GM21381 (cell line): Measurements from ENCODE around the gene RGP1.

Experiments
- ATAC-seq: cut with Tn5 transposase; IDR thresholded peaks from one replicate; pipeline ENCODE4 v1.9.1; 2021; ENCODE audit warnings: mild to moderate bottlenecking, moderate library complexity; ENCODE audit not compliant: unreplicated experiment

Gene RGP1

GRCh38 chr9:35748858-35749514, at the start of gene RGP1, which contains the start of gene GBA2:
Gene RGP1 (plus strand): TSS chr9:35749287. CDS start chr9:35749756, 469 bp downstream.
Gene GBA2 (minus strand): TSS chr9:35749228. CDS start chr9:35748704, 524 bp downstream.
- peak; percentile 74 for ATAC-seq

GRCh38 chr9:35700031-35700430, 49.1 kb upstream of the RGP1 start:
- ATAC-seq: no peak

- no peak for ATAC-seq
Measured at GRCh38 chr9:35700942-35701341, 48.1 kb upstream of the RGP1 start.

- ATAC-seq: no peak
Measured at GRCh38 chr9:35702696-35703095, 46.4 kb upstream of the RGP1 start.

GRCh38 chr9:35703906-35704672, 45.0 kb upstream of the RGP1 start:
- no peak for ATAC-seq

- no peak for ATAC-seq
Measured at GRCh38 chr9:35705372-35705771, 43.7 kb upstream of the RGP1 start.

GRCh38 chr9:35705836-35706430, 43.2 kb upstream of the RGP1 start:
- ATAC-seq: no peak

- ATAC-seq: no peak
Measured at GRCh38 chr9:35706951-35707350, 42.1 kb upstream of the RGP1 start.

- ATAC-seq: no peak
Measured at GRCh38 chr9:35708146-35708545, 40.9 kb upstream of the RGP1 start.

GRCh38 chr9:35710818-35711500, 38.1 kb upstream of the RGP1 start:
- no peak for ATAC-seq

GRCh38 chr9:35711501-35712428, 37.3 kb upstream of the RGP1 start:
- ATAC-seq: peak; percentile 66

- no peak for ATAC-seq
Measured at GRCh38 chr9:35712762-35713400, 36.2 kb upstream of the RGP1 start.

GRCh38 chr9:35713578-35713977, 35.5 kb upstream of the RGP1 start:
- no peak for ATAC-seq

- ATAC-seq: no peak
Measured at GRCh38 chr9:35714123-35714522, 35.0 kb upstream of the RGP1 start.

GRCh38 chr9:35714579-35715252, 34.4 kb upstream of the RGP1 start:
- no peak for ATAC-seq

GRCh38 chr9:35716230-35716629, 32.9 kb upstream of the RGP1 start:
- ATAC-seq: no peak

GRCh38 chr9:35717132-35717870, 31.8 kb upstream of the RGP1 start:
- no peak for ATAC-seq

- ATAC-seq: no peak
Measured at GRCh38 chr9:35718721-35719511, 30.2 kb upstream of the RGP1 start.
